ENCODE results near the gene ABHD17C.
"Not testable (repeated sequence)": the region's sequence is repeated elsewhere in the genome, so short reads cannot be mapped to it uniquely, and the experiment has no call there.

DNA sequence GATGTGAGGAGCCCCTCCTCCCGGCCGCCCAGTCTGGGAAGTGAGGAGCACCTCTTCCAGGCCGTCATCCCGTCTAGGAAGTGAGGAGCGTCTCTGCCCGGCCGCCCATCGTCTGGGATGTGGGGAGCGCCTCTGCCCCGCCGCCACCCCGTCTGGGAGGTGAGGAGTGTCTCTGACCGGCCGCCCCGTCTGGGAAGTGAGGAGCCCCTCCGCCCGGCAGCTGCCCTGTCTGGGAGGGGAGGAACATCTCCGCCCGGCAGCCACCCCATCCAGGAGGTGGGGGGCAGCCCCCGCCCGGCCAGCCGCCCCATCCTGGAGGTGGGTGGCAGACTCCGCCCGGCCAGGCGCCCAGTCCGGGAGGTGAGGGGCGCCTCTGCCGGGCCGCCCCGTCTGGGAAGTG is 47.7 kb upstream of the ABHD17C start:
- TF ChIP-seq EZH2 (IDR thresholded peaks at IDR 0.05; ENCODE audit: low read depth, unreplicated experiment); CTCF (conservative IDR thresholded peaks at IDR 0.05; ENCODE audit: low read depth in 2 of 2); EZH2phosphoT487 (IDR thresholded peaks at IDR 0.05; ENCODE audit: unreplicated experiment); CREB1 (CRISPR knock-in tag; IDR thresholded peaks at IDR 0.05; ENCODE audit: low read depth); POLR2AphosphoS5 (IDR thresholded peaks at IDR 0.05; ENCODE audit: low read depth); REST (IDR thresholded peaks at IDR 0.05; ENCODE audit: unreplicated experiment); JUNB (IDR thresholded peaks at IDR 0.05; ENCODE audit: unreplicated experiment); NANOG (IDR thresholded peaks at IDR 0.05; ENCODE audit: borderline replicate concordance); ZNF114 (CRISPR knock-in tag; IDR thresholded peaks at IDR 0.05); STAT1 (IDR thresholded peaks at IDR 0.05; ENCODE audit: unreplicated experiment); ZNF331 (CRISPR knock-in tag; IDR thresholded peaks at IDR 0.05; ENCODE audit: low read depth): not testable (repeated sequence)
- TF ChIP-seq, protein P1, sequence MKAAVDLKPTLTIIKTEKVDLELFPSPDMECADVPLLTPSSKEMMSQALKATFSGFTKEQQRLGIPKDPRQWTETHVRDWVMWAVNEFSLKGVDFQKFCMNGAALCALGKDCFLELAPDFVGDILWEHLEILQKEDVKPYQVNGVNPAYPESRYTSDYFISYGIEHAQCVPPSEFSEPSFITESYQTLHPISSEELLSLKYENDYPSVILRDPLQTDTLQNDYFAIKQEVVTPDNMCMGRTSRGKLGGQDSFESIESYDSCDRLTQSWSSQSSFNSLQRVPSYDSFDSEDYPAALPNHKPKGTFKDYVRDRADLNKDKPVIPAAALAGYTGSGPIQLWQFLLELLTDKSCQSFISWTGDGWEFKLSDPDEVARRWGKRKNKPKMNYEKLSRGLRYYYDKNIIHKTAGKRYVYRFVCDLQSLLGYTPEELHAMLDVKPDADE (IDR thresholded peaks at IDR 0.05), result not testable (repeated sequence)
